Psoas muscle (tissue), 8 donors: ENCODE results near the gene ARL5A. TPM values are rescaled to one million over a fixed set of nuclear protein-coding genes. Genes with fewer than 3 reads are reported as not detected.

ENCODE experiments used
- ATAC-seq, 4 donors: fragments of 200-7000 bp; cut with Tn5 transposase; one replicate each; pipeline ENCODE4 v1.9.1; 2020; ENCODE audit warnings: moderate library complexity in 3 of 4, mild to moderate bottlenecking in 2 of 4
- DNase-seq, 2 donors: peaks; one replicate each; pipeline ENCODE4 v3.0.0-alpha.2; 2020
- H3K27ac ChIP-seq: fragments of 200-600 bp; one replicate; pipeline ENCODE4 v1.8.0; 2022
- H3K27me3 ChIP-seq, 3 donors: fragments of 200-600 bp in 1 of 3; one replicate each; pipeline versions ENCODE4 v1.6.1 to v1.8.0; 2013 to 2022; ENCODE audit warnings: low read length in 2 of 3, mild to moderate bottlenecking in 2 of 3, moderate library complexity in 1 of 3; ENCODE audit not compliant: insufficient read depth in 3 of 3
- H3K36me3 ChIP-seq, 2 donors: fragments of 200-600 bp in 1 of 2; one replicate each; pipeline versions ENCODE4 v1.6.1 to v1.8.0; 2013 to 2022; ENCODE audit warnings: low read depth in 1 of 2, mild to moderate bottlenecking in 1 of 2, moderate library complexity in 1 of 2; ENCODE audit not compliant: insufficient read depth in 1 of 2
- H3K4me1 ChIP-seq: fragments of 200-600 bp; one replicate; pipeline ENCODE4 v1.8.0; 2022
- H3K4me3 ChIP-seq: fragments of 200-600 bp; one replicate; pipeline ENCODE4 v1.8.0; 2022; ENCODE audit warnings: mild to moderate bottlenecking
- H3K9me3 ChIP-seq: fragments of 200-600 bp; one replicate; pipeline ENCODE4 v1.8.0; 2022
- WGBS, 3 donors: extraction: QIAGEN DNeasy Blood & Tissue Kit; methylation state at CpG; one replicate each; pipeline versions ENCODE4 v1.1.6 to v1.1.7; 2013; 5-methylcytosine and 5-hydroxymethylcytosine counted together
- intact Hi-C, 2 donors: fragments of 100-400 bp; cut with DNase I; formaldehyde crosslinking; loops; one replicate each; pipeline versions ENCODE4 v1.11.0 to v1.14.2; 2022
- polyA plus RNA-seq, 3 donors: library from polyadenylated mRNA; stranded (reverse); fragments of 200-250 nt; gene quantifications; one replicate each; pipeline ENCODE4 v1.2.3, GENCODE V29; 2013
- total RNA-seq, 4 donors: library from RNA; stranded (reverse); fragmentation: NEBNext Ultra II Directional in 2 of 4; extraction: Animal tissue kit (Norgen Biotek cat#: 25700) in 2 of 4; gene quantifications; one replicate each; pipeline versions ENCODE4 v1.2.1 to v1.2.4, GENCODE V29; 2021 to 2023
- TF ChIP-seq, protein P1 (sequence below): fragments of 200-600 bp; IDR thresholded peaks from one replicate; pipeline ENCODE4 v1.8.0; 2022; ENCODE audit warnings: antibody characterized with exemption
- donor health status: healthy with polysubstance abuse.
- donor health status: DM: no; HTN: no; CAD: no; lungs with moderate emphysema.
- donor health status: Bipolar disorder and iron deficiency.
- donor health status: healthy.
- donor health status: DM: yes; HTN: yes; CAD: no.
- donor health status: DM: no; HTN: no; CAD: no.
- donor health status: DM: no; HTN: no; CAD: no.
- donor health status: DM: yes; HTN: yes; CAD: no.

Gene ARL5A
- total and polyA plus RNA-seq, 7 donors: 11.8 to 71.9 (median 46.3) TPM

DNA sequence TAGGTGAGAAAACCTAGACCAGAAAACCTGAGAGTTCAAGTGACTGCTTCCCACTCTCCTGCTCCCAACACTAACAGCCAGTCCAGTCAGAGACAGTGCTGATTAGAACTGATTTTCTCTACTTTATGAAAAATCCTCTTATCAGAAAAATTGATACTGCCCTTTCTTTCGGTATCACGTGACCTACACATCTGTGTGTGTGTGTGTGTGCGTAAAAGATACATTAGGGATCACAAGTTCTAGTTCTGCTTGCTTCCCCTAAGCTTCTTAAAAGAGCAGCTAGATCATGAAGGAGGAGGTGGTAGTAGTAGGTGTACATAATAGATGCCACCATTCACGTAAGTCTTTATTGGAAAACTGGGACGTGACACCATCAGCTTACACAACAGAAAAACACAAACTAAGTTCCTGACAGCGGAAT is 1.5 kb downstream of the ARL5A start:
- Histone ChIP-seq H3K27me3 (no peaks in the 10 kb centered on the region), H3K4me1 (peaks cover 60% of the 10 kb centered on the region), H3K27ac (peak overlapping the region; percentile 93), H3K4me3 (peak overlapping the region; percentile 87), H3K9me3 (no peaks in the 10 kb centered on the region), H3K36me3 (no peaks in the 10 kb centered on the region)
- TF ChIP-seq, protein P1, sequence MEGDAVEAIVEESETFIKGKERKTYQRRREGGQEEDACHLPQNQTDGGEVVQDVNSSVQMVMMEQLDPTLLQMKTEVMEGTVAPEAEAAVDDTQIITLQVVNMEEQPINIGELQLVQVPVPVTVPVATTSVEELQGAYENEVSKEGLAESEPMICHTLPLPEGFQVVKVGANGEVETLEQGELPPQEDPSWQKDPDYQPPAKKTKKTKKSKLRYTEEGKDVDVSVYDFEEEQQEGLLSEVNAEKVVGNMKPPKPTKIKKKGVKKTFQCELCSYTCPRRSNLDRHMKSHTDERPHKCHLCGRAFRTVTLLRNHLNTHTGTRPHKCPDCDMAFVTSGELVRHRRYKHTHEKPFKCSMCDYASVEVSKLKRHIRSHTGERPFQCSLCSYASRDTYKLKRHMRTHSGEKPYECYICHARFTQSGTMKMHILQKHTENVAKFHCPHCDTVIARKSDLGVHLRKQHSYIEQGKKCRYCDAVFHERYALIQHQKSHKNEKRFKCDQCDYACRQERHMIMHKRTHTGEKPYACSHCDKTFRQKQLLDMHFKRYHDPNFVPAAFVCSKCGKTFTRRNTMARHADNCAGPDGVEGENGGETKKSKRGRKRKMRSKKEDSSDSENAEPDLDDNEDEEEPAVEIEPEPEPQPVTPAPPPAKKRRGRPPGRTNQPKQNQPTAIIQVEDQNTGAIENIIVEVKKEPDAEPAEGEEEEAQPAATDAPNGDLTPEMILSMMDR: no peak
- WGBS, 3 donors: 31 to 44% (median 32%) methylated on average over 6 of the region's 6 CpGs
- intact Hi-C loops: loop anchor here (5.0 to 10.0 kb wide), 2 partner anchors 112 to 181 kb away; no protein-coding TSS in a partner anchor
- DNase-seq (no peak), ATAC-seq (peak in 2 of 4 donors; percentile 16 to 26)

DNA sequence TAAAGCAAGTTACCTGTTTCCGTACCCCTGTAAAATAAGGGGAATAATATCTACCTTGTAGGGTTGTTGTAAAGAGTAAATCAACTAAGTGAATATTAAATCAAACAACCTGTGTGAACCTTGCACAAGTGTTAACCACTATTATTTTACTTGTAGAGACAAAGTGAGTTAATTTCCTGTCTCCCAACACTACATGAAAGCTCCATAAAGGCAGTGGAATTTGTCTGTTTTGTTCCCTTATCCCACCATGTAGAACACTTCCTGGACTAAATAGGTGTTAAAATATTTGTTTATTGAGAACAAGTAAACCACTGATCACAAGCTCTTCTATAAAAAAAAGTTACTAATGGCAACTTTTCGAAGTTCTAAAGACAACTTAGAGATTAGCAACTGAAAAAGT is 3.3 kb downstream of the ARL5A start:
- intact Hi-C loops: loop anchor here (5.0 to 10.0 kb wide), 3 partner anchors 38 to 182 kb away; no protein-coding TSS in a partner anchor
- ATAC-seq: no peak
- DNase-seq: no peak
- H3K9me3 ChIP-seq: no peaks in the 10 kb centered on the region
- H3K4me1 ChIP-seq: peaks cover 64% of the 10 kb centered on the region
- 68 to 76% (median 69%) methylated on average over 2 of the region's 2 CpGs for WGBS, 3 donors
- H3K27me3 ChIP-seq: no peaks in the 10 kb centered on the region
- no peak overlapping the region for H3K4me3 ChIP-seq
- peak overlapping the region; percentile 93 for H3K27ac ChIP-seq
- H3K36me3 ChIP-seq: no peaks in the 10 kb centered on the region
- TF ChIP-seq, protein P1: no peak

DNA sequence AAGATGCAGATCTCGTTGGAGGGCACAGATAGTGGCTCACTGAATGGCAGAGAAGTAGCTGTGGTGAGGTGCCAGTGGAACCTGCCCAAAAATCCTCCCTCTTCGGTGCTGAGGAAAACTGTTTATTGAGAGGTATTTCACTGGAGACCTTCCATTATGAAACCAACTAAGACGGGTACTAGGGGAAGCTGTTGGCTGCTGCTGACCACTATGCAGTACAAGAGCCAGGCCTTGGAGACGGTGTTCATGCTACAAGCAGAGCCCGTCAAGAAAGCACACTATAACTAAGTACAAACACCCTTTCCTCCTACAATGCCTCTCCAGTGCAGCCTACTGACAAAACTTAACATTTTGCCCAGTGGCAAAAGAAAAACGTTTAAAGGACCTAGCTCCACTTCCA is 4.6 kb downstream of the ARL5A start:
- DNase-seq (no peak), ATAC-seq (no peak)
- Histone ChIP-seq H3K9me3 (no peaks in the 10 kb centered on the region), H3K27me3 (no peaks in the 10 kb centered on the region), H3K4me1 (peaks cover 62% of the 10 kb centered on the region), H3K36me3 (no peaks in the 10 kb centered on the region), H3K27ac (peak overlapping the region; percentile 93), H3K4me3 (peak overlapping the region; percentile 17)
- intact Hi-C loops: loop anchor here in 1 of 2 donors (5.0 to 10.0 kb wide), 2 partner anchors 36 to 109 kb away; no protein-coding TSS in a partner anchor
- 22 to 31% (median 25%) methylated on average over 6 of the region's 6 CpGs for WGBS, 3 donors
- TF ChIP-seq, protein P1: no peak

DNA sequence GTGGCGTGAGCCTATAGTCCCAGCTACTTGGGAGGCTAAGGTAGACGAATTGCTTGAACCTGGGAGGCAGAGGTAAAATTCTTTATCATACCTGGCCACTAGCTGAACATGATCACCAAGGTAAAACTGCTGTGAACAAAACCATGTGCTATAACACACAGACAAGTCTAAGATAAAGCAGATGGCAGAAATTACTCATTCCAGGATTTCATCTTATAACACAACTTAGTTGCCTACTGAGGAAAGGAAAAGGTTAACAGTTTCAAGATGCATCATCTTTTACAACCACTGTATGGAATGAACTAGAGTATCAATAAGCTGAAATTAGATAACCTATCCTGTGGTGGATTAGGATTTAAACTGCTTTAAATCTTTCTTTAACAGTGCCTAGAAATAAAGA is 8.3 kb downstream of the ARL5A start:
- no peak for ATAC-seq
- H3K4me3 ChIP-seq: no peak overlapping the region
- H3K36me3 ChIP-seq: peaks cover 0 to under 1% of the 10 kb centered on the region in 2 donors
- intact Hi-C loops: loop anchor here in 1 of 2 donors (5.0 to 10.0 kb wide), 2 partner anchors 33 to 105 kb away; no protein-coding TSS in a partner anchor
- no peak for DNase-seq
- 95 to 98% (median 96%) methylated on average over 2 of the region's 2 CpGs for WGBS, 3 donors
- TF ChIP-seq, protein P1: no peak
- H3K4me1 ChIP-seq: peaks cover 53% of the 10 kb centered on the region
- H3K27ac ChIP-seq: no peak overlapping the region
- H3K27me3 ChIP-seq: no peaks in the 10 kb centered on the region
- H3K9me3 ChIP-seq: no peaks in the 10 kb centered on the region

DNA sequence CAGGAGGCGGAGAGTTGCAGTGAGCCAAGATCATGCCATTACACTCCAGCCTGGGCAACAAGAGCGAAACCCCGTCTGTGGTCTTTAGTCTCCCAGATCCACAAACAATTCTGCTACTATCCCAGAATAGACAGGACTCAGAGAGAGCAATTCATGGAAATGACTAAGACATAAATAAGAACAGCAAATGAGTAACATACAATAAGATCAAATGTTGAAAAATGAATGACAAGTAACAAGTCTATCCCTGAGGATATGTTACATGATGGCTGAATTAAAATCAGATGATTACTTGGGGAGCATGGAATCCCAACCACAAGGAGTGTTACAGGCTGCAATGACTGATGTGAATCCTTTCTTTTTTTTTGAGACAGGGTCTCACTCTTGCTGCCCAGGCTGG is 10.3 kb downstream of the ARL5A start:
- no peak for DNase-seq
- Histone ChIP-seq H3K36me3 (peaks cover 0 to 20% of the 10 kb centered on the region in 2 donors), H3K27ac (peak overlapping the region; percentile 54), H3K27me3 (no peaks in the 10 kb centered on the region), H3K9me3 (no peaks in the 10 kb centered on the region), H3K4me3 (peak overlapping the region; percentile 21), H3K4me1 (peaks cover 33% of the 10 kb centered on the region)
- TF ChIP-seq, protein P1: no peak
- intact Hi-C loops: no loop called here
- ATAC-seq: peak; percentile 49 to 83 (median 76)
- WGBS, 3 donors: 84 to 93% (median 91%) methylated on average over 3 of the region's 3 CpGs
